ENCODE measurements around the gene AGPAT4. TPM values are rescaled to one million over a fixed set of nuclear protein-coding genes. Genes with fewer than 3 reads are reported as not detected.
"Not testable (repeated sequence)": the region's sequence is repeated elsewhere in the genome, so short reads cannot be mapped to it uniquely, and the experiment has no call there.

Gene AGPAT4
- total RNA-seq, 1 donor from 2014 or later: 6.1 TPM

- no peak for DNase-seq (ENCODE audit: low read depth, low spot score)
Observed at GRCh38 chr6:161227004-161227960, 46.6 kb downstream of the AGPAT4 start.

GRCh38 chr6:161226009-161226964 is 47.6 kb downstream of the AGPAT4 start:
- DNase-seq (ENCODE audit: low read depth, low spot score): no peak

GRCh38 chr6:161225681-161226008 is 48.2 kb downstream of the AGPAT4 start:
- no peak for DNase-seq (ENCODE audit: low read depth, low spot score)

- DNase-seq (ENCODE audit: low read depth, low spot score): not testable (repeated sequence)
Observed at GRCh38 chr6:161224951-161225680, 48.7 kb downstream of the AGPAT4 start.

DNA sequence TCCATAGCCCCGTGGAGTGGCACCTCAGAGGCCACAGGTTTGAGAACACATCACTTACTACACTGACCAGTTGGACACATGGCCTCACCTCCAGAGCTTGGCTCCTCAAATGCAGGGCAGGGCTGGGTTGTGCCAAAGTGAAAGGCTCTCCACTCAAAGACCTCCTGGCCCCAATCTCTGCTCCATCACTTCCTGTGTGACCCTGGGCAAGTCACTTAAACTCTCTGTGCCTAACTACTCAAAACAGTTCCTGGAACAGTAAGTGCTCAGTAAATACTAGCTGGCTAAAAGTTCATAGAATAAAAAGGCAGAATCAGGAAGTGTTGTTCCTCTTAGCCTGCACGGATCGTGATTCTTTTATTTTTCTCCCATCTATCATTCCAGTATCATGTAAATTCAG is 50.2 kb downstream of the AGPAT4 start:
- DNase-seq (ENCODE audit: low read depth, low spot score): no peak

DNA sequence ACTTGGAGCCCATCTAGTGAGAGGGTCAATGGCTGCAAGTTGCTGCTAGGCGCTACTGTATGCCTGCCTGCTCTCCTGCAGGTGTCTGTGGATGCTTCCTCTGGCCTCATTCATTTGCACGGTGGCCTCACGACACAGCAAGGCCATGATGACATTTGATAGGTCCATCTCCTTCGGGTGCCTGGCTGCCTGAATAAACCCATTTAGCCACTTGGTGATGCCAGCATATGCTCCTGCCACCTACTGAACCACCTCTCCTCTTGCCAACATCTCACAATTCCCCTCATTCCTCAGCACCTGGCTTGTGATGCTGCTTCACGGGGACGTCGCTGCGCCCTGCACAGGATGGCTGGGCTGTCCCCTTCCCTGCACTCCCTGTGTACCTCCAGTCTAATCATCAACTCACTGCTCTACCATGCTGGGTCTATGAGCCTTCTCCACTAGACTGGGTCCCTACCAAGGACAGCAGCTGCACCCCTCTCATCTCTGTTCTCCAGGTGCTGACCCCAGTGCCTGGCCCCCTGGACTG is 51.1 kb downstream of the AGPAT4 start:
- DNase-seq (ENCODE audit: low read depth, low spot score): no peak

DNA sequence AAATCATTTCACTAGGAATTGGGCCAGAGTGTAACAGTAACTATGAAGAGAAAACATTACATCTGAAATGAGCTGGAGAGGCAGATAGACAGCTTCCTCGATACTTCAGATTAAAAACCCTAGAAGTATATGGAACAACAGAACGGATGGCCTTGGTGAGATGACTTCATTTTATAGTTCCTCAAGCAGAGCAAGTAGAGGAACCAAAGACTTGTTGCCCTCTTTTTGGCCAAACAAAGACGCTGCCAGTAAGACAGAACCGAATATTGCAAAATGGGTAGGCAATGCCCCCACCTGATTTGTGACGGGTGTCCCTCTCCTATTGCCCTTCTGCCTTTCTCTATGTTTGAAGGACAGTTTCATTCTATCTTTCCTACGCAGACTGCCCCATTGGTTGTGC is 53.5 kb downstream of the AGPAT4 start:
- no peak for DNase-seq (ENCODE audit: low read depth, low spot score)

DNA sequence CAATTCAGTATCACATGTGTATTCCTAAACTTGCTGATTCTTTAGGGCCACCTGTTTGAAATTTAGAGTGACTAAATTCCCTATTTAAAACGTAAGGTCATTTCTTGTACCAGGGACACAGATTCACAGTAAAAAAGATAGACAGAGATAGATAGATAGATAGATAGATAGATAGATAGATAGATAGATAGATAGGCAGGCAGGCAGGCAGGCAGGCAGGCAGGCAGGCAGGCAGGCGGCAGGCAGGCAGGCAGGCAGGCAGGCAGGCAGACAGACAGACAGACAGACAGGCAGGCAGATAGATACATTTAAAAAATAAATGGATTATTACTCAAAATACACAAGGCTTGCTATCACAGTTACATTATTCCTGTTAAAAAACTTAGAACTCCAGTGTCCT is 54.2 kb downstream of the AGPAT4 start:
- no peak for DNase-seq (ENCODE audit: low read depth, low spot score)

DNA sequence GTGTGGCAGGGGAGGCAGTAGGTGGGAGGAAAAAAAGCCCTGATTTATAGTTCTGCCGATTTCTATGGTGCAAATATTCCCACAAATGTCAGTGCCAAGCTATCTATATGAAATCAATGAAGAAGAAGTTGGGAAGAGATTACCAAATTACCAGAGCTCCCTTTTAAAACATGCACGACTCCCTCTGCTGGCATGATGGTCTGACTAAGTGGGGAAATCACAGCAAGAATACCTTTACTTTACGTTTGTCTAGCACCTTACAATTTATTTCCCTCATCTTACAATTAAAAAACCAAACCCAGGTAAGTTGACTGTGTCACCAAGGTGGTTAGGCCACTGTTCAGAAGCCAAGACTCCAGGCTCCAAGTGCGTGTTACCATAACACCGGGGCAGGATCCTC is 55.6 kb downstream of the AGPAT4 start:
- DNase-seq (ENCODE audit: low read depth, low spot score): no peak

GRCh38 chr6:161217628-161218027 is 56.2 kb downstream of the AGPAT4 start:
- DNase-seq (ENCODE audit: low read depth, low spot score): no peak

DNA sequence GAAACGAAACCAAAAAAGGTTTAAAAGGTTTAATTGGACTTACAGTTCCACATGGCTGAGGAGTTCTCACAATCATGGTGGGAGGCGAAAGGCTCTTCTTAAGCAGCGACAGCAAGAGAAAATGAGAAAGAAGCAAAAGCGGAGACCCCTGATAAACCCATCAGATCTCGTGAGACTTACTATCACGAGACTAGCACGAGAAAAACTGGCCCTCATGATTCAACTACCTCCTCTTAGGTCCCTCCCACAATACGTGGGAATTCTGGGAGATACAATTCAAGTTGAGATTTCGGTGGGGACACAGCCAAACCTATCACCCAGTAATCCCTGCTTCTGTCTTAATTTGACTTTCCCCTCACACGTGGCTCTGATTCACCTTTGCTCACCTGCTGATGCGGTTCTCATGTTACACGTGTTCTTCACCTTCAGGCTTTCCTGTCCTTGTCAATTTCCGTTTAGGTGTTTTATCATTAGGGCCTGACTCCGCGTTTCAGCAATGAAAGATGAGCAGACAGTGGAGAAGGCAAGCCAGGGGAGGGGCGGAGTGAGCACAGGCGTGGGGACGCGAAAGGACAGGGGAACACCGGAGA is 57.1 kb downstream of the AGPAT4 start:
- no peak for DNase-seq (ENCODE audit: low read depth, low spot score)

GRCh38 chr6:161215876-161216615 is 57.8 kb downstream of the AGPAT4 start:
- DNase-seq (ENCODE audit: low read depth, low spot score): no peak

DNA sequence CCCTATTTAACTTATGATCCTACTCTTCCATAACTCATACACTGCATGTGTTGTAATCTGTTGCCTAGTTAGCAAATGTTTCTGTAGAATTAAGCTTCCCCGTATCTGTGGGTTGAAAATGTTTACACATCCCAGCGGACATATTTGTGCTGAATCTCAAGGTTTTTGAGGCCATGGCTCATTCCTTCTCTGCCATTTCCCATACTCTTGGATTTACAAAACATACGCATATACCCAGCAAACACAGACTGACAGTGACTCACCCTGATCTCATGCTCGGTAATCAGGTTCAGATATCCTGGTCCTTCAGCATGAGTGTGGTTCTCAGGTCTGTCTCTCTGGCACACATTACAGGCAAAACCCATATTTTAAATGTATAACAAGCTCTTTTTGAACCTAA is 58.7 kb downstream of the AGPAT4 start:
- DNase-seq (ENCODE audit: low read depth, low spot score): no peak

GRCh38 chr6:161214722-161215121 is 59.1 kb downstream of the AGPAT4 start:
- no peak for DNase-seq (ENCODE audit: low read depth, low spot score)

- DNase-seq (ENCODE audit: low read depth, low spot score): no peak
Observed at GRCh38 chr6:161212902-161213301, 61.0 kb downstream of the AGPAT4 start.

GRCh38 chr6:161211380-161212035 is 62.4 kb downstream of the AGPAT4 start:
- DNase-seq (ENCODE audit: low read depth, low spot score): no peak

- no peak for DNase-seq (ENCODE audit: low read depth, low spot score)
Observed at GRCh38 chr6:161210857-161211256, 63.0 kb downstream of the AGPAT4 start.

DNA sequence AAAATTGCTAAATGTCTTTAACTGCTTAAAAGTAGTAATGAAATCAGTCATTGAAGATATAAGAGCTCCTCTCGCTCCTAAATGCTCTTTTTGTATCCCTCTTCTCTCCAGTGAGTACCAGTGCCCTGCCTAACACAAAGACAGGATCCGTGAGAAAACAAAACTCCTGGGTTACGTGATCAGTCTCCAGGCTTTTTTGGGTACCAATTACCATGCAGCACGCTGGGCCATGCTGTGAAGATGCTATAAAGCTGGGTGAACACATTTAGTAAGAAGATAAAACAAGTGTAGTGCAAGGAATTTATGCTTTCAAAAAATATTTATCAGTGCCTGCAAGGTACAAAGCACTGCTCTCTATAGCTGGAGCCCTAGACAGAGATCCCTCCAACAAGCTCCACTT is 66.7 kb downstream of the AGPAT4 start:
- no peak for DNase-seq (ENCODE audit: low read depth, low spot score)

DNA sequence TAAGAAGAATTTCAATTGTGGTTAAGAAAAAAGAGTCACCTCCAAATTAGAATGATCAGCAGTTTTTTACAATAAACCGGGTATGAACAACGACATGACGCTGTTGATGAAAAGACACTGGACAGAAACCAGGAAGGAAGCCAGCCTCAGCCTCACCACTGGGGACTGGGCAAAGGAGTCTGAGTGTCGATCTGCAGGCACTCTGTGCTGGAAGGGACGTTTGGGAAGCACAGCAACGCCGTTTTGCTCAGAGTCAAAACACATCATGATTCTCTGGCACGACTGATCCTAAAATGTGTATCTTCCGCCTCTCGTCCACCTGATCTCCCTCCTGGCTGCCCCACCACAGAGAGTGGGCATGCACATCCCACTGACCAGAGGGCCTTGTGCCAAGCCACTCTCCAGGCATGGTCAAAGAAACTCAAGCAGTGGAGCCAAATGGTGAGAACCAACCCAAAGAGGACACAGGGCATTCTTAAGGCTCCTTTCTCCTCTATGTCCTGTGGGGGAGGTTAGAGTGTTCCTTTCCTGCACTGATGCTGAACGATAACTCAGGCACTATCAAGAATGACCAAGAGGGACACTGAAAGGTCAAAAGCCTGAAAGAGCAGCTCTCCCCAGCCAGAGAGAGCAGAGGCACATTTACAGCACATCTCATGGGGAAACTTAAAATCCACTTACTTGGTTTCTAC is 68.8 kb downstream of the AGPAT4 start:
- DNase-seq (ENCODE audit: low read depth, low spot score): no peak

All from pulmonary artery endothelial cell (primary cell).